ENCODE data around the gene PIK3R6.

DNA sequence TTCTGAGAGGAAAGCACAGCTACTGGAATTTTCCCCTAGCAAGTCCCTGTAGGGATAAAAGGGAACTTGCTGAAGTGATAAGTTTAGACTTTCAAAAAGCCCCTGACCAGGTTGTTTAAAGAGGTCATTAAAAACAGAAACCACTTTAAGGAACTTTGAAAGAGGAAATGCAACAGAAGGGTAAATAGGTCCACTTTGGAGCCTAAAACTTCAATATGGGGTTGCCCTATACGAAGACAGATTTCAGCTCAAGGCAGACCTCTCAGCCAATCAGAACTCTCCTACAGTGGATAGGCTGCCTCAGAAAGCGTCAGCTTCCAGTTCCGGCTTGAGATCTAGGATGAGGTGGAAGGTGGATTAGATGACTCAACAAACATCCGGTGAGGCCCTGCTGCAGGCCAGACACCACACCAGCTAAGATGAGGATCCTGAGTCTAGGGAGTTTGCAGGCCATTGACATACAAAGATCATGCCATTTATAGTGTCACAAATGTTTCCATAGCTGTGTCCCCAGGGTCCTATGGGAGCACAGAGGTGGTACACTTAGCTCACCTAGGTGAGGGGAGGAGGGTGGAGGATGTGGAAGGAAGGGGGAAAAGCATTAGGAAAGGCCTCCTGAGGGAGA is 60.4 kb downstream of the PIK3R6 start:
- TF ChIP-seq ETV6 (CRISPR knock-in tag; conservative IDR thresholded peaks at IDR 0.05) (no peak), CTCF (CRISPR knock-in tag; IDR thresholded peaks at IDR 0.05) (no peak), ZNF891 (CRISPR knock-in tag; IDR thresholded peaks at IDR 0.05) (no peak)

All from HepG2 (cell line).